ENCODE data around the gene PPP1CC.

Gene PPP1CC

DNA sequence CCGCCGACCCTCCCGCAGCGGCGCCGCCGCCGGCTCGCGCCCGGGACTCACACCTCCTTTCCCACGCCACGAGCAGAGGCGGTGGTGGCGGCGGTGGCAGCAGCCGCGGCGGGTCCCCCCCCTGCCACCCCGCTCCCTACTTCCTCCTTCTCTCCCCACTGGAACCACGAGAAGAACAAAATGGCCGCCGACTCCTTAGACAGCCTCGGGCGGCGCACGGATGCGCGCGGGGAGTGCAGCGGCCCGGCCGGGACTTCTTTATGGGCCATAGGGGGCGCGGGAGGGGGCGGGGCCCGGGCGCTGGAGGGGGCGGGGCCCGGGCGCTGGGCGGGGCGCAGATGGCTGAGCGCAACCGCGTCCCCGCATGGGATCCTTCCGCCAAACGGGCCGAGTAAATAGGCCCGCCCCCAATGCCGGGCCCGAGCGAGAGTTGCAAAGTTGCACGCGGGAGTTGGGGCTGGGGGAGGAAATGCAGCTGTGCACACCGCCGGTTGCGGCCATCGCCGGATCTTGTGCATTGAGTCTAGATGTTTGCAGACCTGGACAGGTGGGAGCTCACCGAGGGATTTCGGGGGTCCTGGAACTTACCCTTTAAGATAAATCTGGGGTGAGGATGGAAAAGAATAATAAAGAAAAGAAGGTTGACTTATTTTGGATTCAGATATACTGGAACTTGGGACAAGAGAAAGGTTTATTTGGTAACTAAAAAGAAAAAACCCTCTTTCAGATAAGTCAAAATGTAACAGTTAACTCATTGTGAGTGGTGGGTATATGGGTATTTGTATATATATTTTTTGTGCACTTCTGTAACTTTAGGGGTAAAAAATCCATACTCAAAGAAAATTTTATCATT is at the start of gene PPP1CC:
PPP1CC (minus strand) TSS at position 174 of the 853 bp plus-strand sequence. CDS start 184 bp downstream, outside the sequence.
- Mint-ChIP-seq H3K27me3 (no peaks in the 10 kb centered on the region), H3K27ac (peak within 1 kb of the TSS; percentile 95), H3K4me1 (peaks cover 24% of the 10 kb centered on the region), H3K36me3 (peaks cover 5% of the 10 kb centered on the region), H3K4me3 (peak within 1 kb of the TSS; percentile 88), H3K9me3 (no peaks in the 10 kb centered on the region)
- DNase-seq (ENCODE audit: low spot score in 2 of 2) = peak; percentile 82 to 90
- peak; percentile 91 for ATAC-seq (ENCODE audit: low read depth)

DNA sequence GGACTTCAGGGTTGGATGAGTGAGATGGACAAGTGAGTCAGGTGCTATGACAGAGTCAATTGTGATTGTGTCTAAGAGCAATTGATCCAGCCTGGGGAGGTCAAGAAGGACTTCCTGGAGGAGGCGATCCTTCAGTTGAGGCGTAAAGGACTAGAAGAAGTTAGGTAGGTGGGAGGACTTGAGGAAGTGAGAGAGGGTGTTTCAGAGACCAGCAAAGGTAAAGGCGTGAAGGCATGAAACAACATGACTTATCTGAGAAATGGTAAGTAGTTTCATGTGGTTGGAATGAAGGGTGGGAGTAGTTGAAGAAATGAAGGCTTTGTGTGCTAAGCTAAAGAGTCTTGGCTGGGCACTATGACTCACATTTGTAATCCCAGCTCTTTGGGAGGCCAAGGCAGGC is 48.9 kb upstream of the PPP1CC start:
- no peaks in the 10 kb centered on the region for H3K36me3 Mint-ChIP-seq
- ATAC-seq (ENCODE audit: low read depth) (no peak), DNase-seq (ENCODE audit: low spot score in 2 of 2) (no peak)
- H3K4me3 Mint-ChIP-seq = no peak overlapping the region
- peaks cover 2% of the 10 kb centered on the region for H3K4me1 Mint-ChIP-seq
- peaks cover 2% of the 10 kb centered on the region for H3K27me3 Mint-ChIP-seq
- H3K9me3 Mint-ChIP-seq = peaks cover 1% of the 10 kb centered on the region
- H3K27ac Mint-ChIP-seq = no peak overlapping the region

DNA sequence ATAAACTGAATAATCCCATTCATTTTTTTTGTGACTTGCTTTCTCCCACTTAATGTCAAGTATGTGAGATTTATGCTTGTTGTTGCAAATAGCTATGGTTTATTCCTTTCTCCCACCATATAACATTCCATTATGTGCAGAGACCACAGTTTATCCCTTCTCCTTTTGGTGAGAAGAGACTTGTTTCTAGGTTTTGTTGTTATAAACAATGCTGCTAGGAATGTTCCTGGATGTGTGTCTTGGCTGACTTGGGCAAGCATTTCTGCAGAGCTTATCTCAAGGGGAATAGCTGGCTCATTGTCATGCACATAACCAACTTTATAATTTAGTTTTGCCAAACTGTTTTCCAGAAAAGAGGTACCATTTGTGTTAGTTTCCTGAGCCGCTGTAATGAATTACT is 47.6 kb upstream of the PPP1CC start:
- Mint-ChIP-seq H3K4me1 (peaks cover 2% of the 10 kb centered on the region), H3K27me3 (peaks cover 2% of the 10 kb centered on the region), H3K9me3 (peaks cover 1% of the 10 kb centered on the region), H3K4me3 (no peak overlapping the region), H3K27ac (no peak overlapping the region), H3K36me3 (no peaks in the 10 kb centered on the region)
- ATAC-seq (ENCODE audit: low read depth) = no peak
- DNase-seq (ENCODE audit: low spot score in 2 of 2) = no peak

DNA sequence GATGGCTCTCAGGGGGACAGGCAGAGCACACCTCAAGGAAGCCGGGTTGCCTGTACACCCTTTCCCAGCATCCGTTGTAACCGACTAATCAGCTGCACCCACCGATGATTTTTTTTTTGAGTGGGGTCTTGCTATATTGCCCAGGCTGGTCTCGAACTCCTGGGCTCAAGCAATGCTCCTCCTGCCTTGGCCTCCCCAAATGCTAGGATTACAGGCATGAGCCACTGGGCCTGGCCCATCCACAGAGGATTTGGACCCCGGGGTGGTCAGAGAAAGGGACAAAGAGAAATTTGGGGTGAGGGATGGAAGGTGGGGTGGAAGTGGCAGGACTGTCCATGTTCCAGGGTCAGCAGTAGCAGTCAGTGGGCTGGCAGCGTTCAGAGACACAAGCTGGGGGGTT is 43.3 kb upstream of the PPP1CC start:
- DNase-seq (ENCODE audit: low spot score in 2 of 2) = no peak
- no peak for ATAC-seq (ENCODE audit: low read depth)
- Mint-ChIP-seq H3K4me1 (no peaks in the 10 kb centered on the region), H3K27ac (no peak overlapping the region), H3K27me3 (peaks cover 2% of the 10 kb centered on the region), H3K36me3 (no peaks in the 10 kb centered on the region), H3K9me3 (no peaks in the 10 kb centered on the region), H3K4me3 (no peak overlapping the region)

DNA sequence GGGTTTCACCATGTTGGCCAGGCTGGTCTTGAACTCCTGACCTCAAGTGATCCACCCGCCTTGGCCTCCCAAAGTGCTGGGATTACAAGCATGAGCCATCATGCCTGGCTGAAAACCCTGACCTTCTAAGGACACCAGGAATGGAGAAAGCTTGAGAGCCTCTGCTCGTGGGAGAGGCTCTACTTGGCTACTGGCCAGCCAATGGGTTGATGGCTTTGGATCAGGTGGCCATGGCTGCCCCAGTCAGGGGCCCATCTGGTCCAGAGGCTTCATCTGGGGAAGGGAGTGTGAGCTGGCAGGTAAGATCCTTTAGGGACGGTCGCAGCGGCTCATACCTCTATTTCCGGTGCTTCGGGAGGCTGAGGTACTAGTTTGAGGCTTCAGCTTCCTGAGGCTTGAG is 42.5 kb upstream of the PPP1CC start:
- ATAC-seq (ENCODE audit: low read depth) = no peak
- Mint-ChIP-seq H3K36me3 (no peaks in the 10 kb centered on the region), H3K27ac (no peak overlapping the region), H3K27me3 (peaks cover 2% of the 10 kb centered on the region), H3K4me1 (no peaks in the 10 kb centered on the region), H3K9me3 (no peaks in the 10 kb centered on the region), H3K4me3 (no peak overlapping the region)
- DNase-seq (ENCODE audit: low spot score in 2 of 2) = no peak

DNA sequence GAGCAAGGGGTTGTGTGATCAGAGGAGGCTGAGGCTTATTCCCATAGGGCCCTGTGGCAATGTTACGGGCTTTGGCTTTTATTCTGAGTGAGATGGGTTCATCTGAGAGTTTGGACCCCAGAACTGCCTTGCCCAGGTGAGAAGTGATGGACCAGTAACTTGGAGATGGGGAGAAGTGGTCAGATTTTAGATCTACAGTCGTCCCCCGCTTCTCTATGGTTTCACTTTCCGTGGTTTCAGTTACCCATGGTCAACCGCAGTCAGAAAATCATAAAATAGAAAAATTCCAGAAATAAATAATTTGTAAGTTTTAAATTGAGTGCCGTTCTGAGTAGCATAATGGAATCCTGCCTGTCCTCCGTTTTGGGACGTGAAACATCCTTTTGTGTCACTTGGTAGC is 40.2 kb upstream of the PPP1CC start:
- DNase-seq (ENCODE audit: low spot score in 2 of 2) (no peak), ATAC-seq (ENCODE audit: low read depth) (no peak)
- no peaks in the 10 kb centered on the region for H3K36me3 Mint-ChIP-seq
- H3K4me3 Mint-ChIP-seq = peak overlapping the region; percentile 30
- H3K27me3 Mint-ChIP-seq = peaks cover 3% of the 10 kb centered on the region
- peaks cover 9% of the 10 kb centered on the region for H3K4me1 Mint-ChIP-seq
- no peak overlapping the region for H3K27ac Mint-ChIP-seq
- no peaks in the 10 kb centered on the region for H3K9me3 Mint-ChIP-seq

DNA sequence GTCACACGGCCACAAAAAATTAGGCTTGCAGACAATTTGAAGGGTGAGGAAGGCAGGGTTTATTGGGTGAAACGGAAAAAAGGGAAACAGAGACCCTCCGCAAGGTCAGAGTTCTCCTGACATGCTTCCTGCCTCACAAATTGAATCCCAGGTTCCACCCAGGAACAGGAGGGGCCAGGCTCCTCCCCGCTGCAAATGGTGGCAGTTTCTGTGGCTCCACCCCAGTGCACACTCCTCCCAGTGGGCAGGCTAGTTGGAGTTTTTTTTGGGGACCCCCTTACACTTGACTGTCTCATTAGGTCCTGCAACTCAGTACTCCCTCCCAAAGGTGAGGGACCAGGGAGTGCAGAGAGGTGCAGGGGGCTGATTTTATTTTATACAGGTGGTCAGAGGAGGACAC is 39.4 kb upstream of the PPP1CC start:
- peaks cover 3% of the 10 kb centered on the region for H3K27me3 Mint-ChIP-seq

DNA sequence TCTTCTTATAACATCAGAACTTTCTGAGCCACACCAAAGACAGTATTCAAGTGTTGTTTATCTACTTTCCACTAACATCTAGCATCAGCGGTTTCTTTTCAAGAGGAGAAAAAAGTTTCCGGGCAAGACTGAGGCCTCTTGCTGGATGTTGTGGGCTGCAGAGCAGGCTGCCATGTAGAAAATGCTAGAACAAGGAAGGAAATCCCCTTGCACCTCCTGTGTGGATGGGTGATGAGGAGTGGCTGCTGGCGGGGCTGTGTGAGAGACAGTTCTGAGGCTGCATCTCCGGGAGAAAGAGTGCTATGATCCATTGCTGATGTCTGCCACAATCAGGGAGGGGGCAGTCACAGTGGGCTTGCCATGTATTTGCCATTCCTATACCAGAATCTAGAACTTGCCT is 37.8 kb upstream of the PPP1CC start:
- no peak for ATAC-seq (ENCODE audit: low read depth)
- Mint-ChIP-seq H3K9me3 (no peaks in the 10 kb centered on the region), H3K27me3 (peaks cover 3% of the 10 kb centered on the region), H3K4me1 (peaks cover 21% of the 10 kb centered on the region), H3K36me3 (no peaks in the 10 kb centered on the region), H3K4me3 (no peak overlapping the region), H3K27ac (no peak overlapping the region)
- DNase-seq (ENCODE audit: low spot score in 2 of 2) = no peak

More for the DNA sequence above, 39.4 kb upstream of the PPP1CC start:
- peaks cover 9% of the 10 kb centered on the region for H3K4me1 Mint-ChIP-seq
- no peak for ATAC-seq (ENCODE audit: low read depth)
- no peaks in the 10 kb centered on the region for H3K9me3 Mint-ChIP-seq
- H3K36me3 Mint-ChIP-seq = no peaks in the 10 kb centered on the region
- no peak overlapping the region for H3K27ac Mint-ChIP-seq
- no peak overlapping the region for H3K4me3 Mint-ChIP-seq
- no peak for DNase-seq (ENCODE audit: low spot score in 2 of 2)

DNA sequence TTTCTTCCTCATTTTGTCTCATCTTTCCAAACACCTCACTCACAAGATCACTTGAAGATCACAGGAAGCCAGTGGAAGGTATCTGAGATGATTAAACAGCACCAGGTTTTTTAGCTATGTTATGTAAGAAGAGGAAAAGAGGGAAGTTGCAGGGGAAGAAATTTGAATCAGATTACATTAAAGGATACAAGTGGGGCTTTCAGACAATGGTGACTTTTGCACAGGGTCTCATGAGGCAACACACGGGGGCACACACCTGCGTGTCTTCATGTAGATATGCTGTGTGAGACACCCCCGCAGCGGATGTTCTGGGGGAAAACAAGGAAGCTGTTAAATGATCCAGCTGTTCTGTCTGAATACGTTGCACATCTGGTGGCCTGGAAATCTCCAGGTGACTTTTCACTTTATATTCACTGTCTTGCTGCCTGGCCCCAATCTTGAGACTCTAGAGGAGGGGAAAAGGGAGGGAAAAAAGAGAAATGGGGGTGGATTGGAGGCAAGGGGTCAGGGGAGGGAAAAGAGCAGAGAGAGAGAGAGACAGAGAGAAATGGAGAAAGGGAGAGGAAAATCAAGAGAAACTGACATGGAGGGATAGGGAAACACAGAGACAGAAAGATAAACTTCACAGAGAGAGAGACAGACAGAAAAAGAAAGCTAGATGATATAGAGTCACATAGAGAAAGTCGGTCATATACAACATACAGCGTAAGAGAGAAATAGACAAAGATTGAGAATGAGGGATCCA is 36.3 kb upstream of the PPP1CC start:
- H3K27me3 Mint-ChIP-seq = peaks cover 3% of the 10 kb centered on the region
- no peak for ATAC-seq (ENCODE audit: low read depth)
- H3K9me3 Mint-ChIP-seq = no peaks in the 10 kb centered on the region
- H3K27ac Mint-ChIP-seq = no peak overlapping the region
- DNase-seq (ENCODE audit: low spot score in 2 of 2) = no peak
- H3K4me1 Mint-ChIP-seq = peaks cover 21% of the 10 kb centered on the region
- no peak overlapping the region for H3K4me3 Mint-ChIP-seq
- H3K36me3 Mint-ChIP-seq = no peaks in the 10 kb centered on the region

DNA sequence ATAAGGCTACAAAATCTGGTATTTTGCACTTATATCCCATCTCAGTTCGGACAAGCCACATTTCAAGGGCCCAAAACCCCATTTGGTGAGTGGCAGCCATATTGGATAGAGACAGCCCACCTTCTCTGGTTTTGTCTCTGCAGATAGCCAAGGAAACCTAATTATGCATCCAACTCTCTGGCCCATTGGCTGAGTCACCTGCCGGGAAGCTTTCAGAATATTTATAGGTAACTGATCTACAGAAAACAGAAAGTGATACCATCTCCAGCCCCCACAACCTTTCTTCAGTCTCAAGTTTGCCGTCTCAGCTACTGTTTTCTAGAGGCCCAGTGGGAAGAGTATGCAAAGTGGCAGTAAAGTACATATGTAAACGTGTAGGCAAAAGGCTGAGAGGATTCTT is 33.7 kb upstream of the PPP1CC start:
- no peaks in the 10 kb centered on the region for H3K36me3 Mint-ChIP-seq
- peaks cover 22% of the 10 kb centered on the region for H3K4me1 Mint-ChIP-seq
- H3K4me3 Mint-ChIP-seq = peak overlapping the region; percentile 55
- ATAC-seq (ENCODE audit: low read depth) (peak; percentile 72), DNase-seq (ENCODE audit: low spot score in 2 of 2) (no peak)
- H3K9me3 Mint-ChIP-seq = no peaks in the 10 kb centered on the region
- H3K27me3 Mint-ChIP-seq = peaks cover 2% of the 10 kb centered on the region
- peak overlapping the region; percentile 80 for H3K27ac Mint-ChIP-seq

DNA sequence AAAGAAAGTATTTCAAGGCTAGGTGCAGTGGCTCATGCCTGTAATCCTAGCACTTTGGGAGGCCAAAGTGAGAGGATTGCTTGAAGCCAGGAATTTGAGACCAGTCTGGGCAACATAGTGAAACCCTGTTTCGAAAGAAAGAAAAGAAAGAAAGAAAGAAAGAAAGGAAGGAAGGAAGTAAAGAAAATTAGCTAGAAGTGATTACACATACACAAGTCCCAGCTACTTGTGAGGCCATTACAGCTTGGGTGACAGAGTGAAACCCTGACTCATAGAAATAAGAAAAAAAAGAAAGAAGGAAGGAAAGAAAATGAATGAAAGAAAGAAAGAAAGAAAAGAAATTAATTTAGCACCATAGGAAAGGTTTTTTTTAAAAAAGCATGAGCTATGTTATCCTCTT is 33.3 kb upstream of the PPP1CC start:
- Mint-ChIP-seq H3K9me3 (no peaks in the 10 kb centered on the region), H3K27me3 (peaks cover 2% of the 10 kb centered on the region), H3K27ac (peak overlapping the region; percentile 80), H3K36me3 (no peaks in the 10 kb centered on the region), H3K4me3 (peak overlapping the region; percentile 15), H3K4me1 (peaks cover 22% of the 10 kb centered on the region)
- DNase-seq (ENCODE audit: low spot score in 2 of 2) (no peak), ATAC-seq (ENCODE audit: low read depth) (no peak)

DNA sequence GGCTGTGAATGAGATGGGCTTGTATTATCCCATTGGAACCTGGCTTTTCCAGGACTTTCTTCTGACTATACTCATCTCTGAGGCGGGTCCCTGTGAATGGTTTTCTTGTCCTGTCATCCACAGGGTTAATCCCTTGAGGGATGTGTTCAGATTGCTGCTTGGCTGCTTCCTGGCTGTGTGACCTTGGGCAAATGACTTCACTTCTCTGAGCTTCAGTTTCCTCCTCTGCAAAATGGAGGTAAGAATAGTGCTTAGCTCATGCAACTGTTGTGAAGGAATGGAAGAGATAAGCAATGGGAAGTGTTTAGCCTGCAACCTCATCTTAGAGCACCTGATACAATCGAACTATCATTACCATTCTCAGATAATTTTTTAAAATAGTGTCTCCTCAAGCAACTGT is 32.1 kb upstream of the PPP1CC start:
- H3K4me1 Mint-ChIP-seq = peaks cover 21% of the 10 kb centered on the region
- H3K36me3 Mint-ChIP-seq = no peaks in the 10 kb centered on the region
- no peak for DNase-seq (ENCODE audit: low spot score in 2 of 2)
- no peaks in the 10 kb centered on the region for H3K9me3 Mint-ChIP-seq
- H3K27me3 Mint-ChIP-seq = peaks cover 1% of the 10 kb centered on the region
- ATAC-seq (ENCODE audit: low read depth) = no peak
- H3K4me3 Mint-ChIP-seq = no peak overlapping the region
- H3K27ac Mint-ChIP-seq = no peak overlapping the region

DNA sequence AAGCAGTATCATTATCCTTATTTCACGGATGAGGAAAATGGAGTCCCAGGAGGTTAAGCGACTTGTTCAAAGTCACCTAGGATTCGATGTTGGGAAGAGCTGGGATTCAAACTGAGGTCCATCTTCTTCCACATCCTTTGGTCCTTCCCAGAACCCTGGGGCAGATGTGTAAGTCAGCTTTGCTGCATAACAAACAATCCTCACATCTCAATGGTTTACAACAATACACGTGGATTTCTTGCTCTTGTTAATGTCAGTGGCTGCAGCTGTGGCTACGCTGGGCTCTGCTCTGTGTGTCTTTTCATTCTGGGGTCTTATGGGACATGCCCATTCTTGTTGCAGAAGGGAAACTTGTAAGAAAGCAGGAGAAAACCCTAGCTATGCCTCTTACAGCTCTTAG is 26.3 kb upstream of the PPP1CC start:
- ATAC-seq (ENCODE audit: low read depth) (no peak), DNase-seq (ENCODE audit: low spot score in 2 of 2) (no peak)
- peaks cover 3% of the 10 kb centered on the region for H3K27me3 Mint-ChIP-seq
- peaks cover 2% of the 10 kb centered on the region for H3K9me3 Mint-ChIP-seq
- no peak overlapping the region for H3K4me3 Mint-ChIP-seq
- H3K36me3 Mint-ChIP-seq = no peaks in the 10 kb centered on the region
- peaks cover 2% of the 10 kb centered on the region for H3K4me1 Mint-ChIP-seq
- H3K27ac Mint-ChIP-seq = no peak overlapping the region

DNA sequence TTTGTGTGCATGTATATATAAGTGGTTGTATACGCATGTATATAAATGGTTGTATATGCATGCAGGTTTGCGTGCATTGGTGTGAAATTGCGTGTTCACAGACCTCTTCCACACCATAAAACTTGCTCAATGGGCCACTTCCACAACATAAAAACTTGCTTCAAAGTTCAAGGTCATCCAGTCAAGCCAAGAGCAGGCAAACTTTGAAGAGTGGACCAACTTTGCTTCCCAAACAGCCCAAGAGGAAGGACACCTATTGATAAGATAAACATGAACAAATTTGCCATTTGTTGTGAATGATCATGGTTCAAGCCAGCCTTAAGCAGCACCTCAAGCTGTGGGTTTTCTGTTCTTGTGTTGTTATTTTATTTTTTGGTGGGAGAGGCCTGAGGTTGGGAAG is 25.2 kb upstream of the PPP1CC start:
- H3K4me3 Mint-ChIP-seq = no peak overlapping the region
- H3K27me3 Mint-ChIP-seq = peaks cover 3% of the 10 kb centered on the region
- peaks cover 2% of the 10 kb centered on the region for H3K9me3 Mint-ChIP-seq
- DNase-seq (ENCODE audit: low spot score in 2 of 2) (no peak), ATAC-seq (ENCODE audit: low read depth) (no peak)
- no peak overlapping the region for H3K27ac Mint-ChIP-seq
- H3K36me3 Mint-ChIP-seq = no peaks in the 10 kb centered on the region
- peaks cover 2% of the 10 kb centered on the region for H3K4me1 Mint-ChIP-seq
